PC-9 (cell line): ENCODE measurements around the gene COPS6.

Experiments
- CTCF ChIP-seq: fragments of 200-600 bp; sonication (generic); conservative IDR thresholded peaks from 2 replicates; pipeline ENCODE4 v1.6.1; 2017; ENCODE audit warnings: mixed run types, antibody characterized with exemption, mild to moderate bottlenecking, moderate library complexity
- EZH2 ChIP-seq: fragments of 200-600 bp; sonication (generic); IDR thresholded peaks from 2 replicates; pipeline ENCODE4 v1.8.0; 2017; ENCODE audit warnings: antibody characterized with exemption, low read depth

DNA sequence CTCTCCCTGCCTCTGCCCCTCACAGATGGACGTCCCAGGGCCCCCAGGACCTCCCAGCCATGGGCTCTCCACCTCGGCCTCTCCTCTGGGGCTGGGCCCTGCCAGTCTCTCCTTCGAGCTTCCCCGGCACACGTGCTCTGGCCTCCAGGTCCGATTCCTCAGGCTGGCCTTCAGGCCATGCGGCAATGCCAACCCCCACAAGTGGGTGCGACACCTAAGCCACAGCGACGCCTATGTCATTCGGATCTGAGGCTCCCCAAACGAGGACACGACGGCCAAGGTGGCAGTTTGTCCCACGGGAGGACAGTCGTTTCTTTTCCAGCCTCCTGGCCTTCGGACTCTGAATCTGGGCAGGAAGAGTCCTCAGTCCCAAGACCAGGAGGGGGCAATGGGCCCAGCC lies 17.9 kb downstream of the COPS6 start:
- TF ChIP-seq CTCF (no peak), EZH2 (no peak)
